HG03196 (cell line): ENCODE data around the gene NCAPD3.
A peak's percentile ranks its signal among the peaks of the same experiment; 100 is the strongest.

Experiments used
- ATAC-seq: cut with Tn5 transposase; IDR thresholded peaks from one replicate; pipeline ENCODE4 v1.9.1; 2021; ENCODE audit not compliant: unreplicated experiment

Gene NCAPD3

GRCh38 chr11:134252346-134253187 lies 28.8 kb upstream of the NCAPD3 start:
- peak; percentile 28 for ATAC-seq

GRCh38 chr11:134250675-134251074 lies 26.9 kb upstream of the NCAPD3 start:
- ATAC-seq: no peak

DNA sequence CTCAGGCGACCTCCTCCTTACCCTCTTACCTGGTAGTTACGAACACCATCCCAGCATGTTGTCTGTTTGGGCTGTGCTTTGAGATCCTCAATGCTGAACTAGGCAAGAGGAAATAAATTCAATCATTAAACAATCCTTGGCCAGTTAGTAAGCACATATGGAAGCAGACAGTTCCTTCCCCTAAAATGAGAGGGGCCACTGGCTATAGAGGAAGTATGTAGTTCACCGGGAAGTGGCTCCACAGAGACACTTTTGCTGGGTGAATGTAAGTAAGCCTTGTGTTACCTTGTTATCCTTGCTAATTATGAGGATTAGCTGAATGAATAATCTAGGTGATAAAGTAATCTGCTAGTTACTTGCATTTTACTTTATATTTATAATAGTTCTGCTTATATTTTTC lies 26.5 kb upstream of the NCAPD3 start:
- no peak for ATAC-seq

DNA sequence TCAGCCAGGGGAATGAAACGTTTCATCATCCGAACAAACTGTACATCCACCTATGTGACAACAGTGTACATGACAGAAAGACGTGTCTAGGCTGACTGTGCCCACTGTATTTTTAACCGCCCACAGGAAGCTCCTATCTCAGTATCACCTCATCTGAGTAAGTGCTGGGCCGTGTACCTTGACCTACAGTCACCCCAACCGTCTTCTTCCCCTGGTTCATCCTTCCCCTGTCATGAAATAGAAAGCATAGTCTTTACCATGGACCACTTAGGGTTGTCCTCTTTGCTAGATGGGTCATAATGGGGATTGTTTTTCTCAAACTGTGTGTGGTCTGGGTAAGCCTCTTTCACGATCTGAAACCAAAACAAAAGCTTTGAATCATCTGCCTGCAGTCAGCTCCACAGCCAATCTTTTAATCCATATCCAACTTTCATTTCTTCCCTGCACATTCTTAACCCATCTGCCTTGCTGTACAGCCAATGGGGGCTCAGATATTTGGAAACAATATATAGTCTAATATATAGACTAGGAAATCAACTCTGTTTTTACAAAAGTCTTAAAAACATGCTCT lies 25.2 kb upstream of the NCAPD3 start:
- ATAC-seq: no peak

GRCh38 chr11:134246678-134247077 lies 22.9 kb upstream of the NCAPD3 start:
- ATAC-seq: no peak

GRCh38 chr11:134246100-134246499 lies 22.3 kb upstream of the NCAPD3 start:
- ATAC-seq: no peak

DNA sequence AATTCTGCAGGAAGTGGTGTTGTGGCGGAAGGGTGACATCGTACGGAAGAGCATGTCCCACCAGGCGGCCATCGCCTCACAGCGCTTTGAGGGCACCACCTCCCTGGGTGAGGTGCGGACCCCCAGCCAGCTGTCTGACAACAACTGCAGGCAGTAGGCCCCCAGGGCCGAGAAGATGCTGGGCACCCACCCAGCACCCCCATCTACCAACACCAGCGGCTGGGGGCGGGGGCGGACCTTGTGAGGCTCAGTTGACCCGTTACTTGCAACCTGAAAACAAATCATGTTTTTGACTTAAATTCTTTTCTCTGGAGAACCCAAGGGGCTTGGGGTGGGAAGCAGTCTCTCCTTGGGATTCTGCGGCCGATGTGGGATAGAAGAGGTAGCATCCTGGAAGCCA lies 21.7 kb upstream of the NCAPD3 start:
- no peak for ATAC-seq

DNA sequence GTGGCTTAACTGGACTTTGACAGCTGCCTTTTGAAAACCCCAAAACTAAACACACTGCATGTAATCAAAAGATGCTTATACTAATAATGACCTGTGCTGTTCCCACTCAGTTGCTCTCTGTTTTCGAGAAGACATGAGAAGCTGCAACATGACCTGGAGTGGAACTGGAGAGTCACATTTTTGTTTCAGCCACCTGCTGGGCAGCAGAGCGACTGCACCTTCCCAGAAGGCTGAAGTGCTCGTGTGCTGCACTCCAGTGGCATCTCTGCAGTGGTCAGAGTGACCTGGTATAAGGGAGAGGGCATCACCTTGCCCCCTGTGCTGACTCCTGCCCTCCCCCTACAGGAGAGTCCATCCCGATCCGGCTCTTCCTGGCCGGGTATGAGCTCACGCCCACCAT lies 20.8 kb upstream of the NCAPD3 start:
- ATAC-seq: no peak

DNA sequence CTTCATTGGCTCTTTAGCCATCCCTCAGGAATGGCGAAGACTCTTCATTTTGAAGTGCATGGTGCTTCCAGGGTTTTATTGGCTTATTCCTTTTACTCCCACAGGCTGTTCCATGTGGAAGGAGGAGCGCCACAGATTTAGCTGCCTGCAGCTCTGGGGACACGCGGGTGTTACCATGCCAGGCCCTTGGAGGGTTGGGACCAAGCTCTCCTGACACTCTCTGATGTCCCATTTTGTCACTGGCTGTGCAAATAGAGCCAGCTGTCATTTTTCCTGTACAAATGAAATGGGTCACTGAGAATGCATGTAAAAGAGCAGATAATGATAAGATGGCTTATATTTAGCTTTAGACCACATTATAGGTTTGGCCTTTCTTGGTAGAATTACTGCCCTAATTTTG lies 20.1 kb upstream of the NCAPD3 start:
- no peak for ATAC-seq

DNA sequence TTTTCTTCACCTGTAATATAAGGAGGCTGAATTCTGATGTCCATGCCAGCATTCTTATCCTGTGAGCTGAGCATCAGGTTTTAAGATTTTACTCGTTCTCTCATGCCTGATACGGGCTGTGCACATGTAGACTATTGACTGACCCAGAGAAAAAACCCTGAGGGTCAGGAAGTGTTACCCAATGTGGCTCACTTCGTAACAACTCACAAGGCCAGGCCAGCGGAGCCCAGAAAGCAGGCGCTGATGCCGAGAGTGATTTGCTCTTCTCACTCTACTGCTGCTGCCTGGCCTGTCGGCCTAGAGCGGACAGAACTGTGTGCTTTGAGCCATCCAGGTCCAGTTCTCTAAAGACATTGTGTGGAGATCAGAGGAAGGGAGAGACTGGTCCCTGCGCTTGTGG lies 18.6 kb upstream of the NCAPD3 start:
- ATAC-seq: no peak

- ATAC-seq: no peak
These were observed 16.8 kb upstream of the NCAPD3 start for GRCh38 chr11:134240592-134240991.

- no peak for ATAC-seq
These were observed 15.2 kb upstream of the NCAPD3 start for GRCh38 chr11:134238956-134239355.

- ATAC-seq: no peak
These were observed 13.8 kb upstream of the NCAPD3 start for GRCh38 chr11:134237557-134237922.

GRCh38 chr11:134236834-134237556 lies 13.2 kb upstream of the NCAPD3 start:
- no peak for ATAC-seq

DNA sequence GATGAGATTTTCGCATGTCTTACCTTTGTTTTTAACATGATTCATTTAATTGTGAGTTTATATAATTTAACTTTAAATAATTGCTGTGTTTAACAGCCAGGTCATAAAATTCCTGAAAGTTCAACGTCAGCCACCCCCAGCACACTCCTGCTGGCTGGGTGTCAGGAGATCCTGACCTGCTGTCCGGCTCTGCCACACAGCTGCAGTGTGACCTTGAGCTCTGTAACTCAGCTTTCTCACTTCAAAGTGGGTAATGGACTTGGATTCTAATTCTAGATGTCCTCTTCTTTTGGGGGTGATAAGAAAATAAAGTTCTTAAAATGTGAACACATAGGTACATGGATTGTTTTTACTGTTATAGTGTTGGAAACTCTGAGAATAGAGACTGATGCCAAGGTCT lies 11.6 kb upstream of the NCAPD3 start:
- ATAC-seq: no peak

DNA sequence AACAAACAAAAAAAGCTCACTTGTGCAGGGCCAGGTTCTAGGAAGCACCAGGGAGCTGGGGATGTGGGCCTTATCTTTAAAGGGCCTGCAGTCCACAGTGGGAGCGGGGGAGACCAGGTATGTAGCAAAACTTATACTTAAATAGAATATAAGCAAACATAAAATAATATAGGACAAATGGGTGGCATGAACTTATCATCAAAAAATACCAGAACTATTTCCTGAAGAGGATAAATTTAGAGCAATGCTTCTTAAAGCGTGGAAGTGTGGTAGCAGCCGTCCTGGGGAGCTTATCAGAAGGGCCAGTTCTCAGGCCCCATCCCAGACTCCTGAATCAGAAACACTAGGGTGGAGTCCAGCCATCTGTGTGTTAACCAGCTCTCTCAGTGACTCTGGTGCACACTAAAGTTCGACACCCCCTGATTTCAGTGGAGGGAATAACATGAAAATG lies 10.0 kb upstream of the NCAPD3 start:
- ATAC-seq: no peak

DNA sequence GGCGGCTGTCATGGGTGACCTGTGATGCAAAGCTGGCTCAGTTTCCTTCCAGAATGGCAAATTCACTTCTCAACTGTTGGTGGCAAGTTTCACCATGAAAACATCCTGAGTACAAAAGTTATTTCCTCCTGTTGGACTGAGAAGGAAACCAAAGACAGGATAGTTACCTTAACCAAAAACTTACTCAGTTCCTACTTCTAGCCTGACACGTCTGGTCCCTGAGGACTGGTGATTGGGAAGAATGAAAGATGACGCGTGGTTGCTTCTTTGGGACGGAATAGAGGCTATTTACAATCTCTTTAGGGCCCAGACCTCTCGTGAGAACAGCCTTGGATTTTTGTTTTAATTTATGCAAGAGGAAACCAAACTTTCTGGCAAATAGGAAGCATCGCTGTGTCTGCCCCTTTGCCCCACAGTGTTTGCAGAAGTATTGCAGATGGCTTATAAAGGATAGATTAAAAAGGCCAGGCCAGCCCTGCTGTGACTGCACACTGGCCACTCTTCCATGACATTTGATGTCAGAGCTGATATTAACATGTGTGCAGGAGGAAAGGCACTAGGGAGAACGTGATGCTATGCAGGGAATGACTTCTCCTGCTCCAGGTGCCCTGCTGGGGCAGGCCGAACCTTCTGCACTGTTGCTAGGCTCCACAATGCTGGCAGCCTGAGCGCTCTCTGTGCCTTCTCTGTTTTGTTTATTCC lies 8.3 kb upstream of the NCAPD3 start:
- ATAC-seq: peak; percentile 27

DNA sequence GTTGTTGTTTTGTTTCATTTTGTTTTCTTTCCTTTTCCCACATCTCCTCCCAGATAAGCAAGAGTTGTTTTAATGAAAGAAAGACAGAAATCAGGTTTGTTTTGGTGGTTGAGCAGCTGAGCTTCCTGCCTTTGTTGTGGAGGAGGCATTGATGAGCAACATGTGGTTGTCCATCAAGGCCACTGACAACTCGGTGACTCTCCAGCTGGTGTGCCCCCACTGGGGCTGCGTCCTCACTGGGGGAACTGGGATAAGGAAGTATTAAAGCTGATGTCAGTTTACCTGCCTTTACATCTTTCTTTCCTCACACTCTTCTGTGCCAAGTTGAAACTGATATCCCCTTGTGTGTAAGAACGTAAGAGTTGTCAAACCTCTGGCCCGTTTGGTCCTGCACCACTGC lies 6.6 kb upstream of the NCAPD3 start:
- no peak for ATAC-seq

- ATAC-seq: no peak
These were observed 5.5 kb upstream of the NCAPD3 start for GRCh38 chr11:134229126-134229790.

DNA sequence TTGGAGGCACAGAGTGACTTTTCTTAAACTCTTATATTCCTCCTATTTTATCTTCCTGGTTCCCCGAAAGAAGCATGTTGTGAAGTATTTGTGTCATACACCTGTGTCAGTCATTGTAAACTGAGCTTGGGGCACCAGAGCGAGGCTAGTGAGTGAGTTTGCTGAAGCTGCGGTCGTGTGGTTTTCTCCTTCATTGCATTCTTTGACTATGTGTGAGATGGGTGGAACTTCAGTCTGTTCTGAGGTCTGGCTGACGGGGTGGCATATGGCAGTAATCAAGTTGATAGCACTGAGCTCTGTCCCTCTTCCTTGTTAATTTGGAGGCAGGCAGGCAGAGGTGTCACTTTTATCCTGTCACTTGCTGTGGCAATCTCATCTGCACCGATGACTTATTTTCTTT lies 4.9 kb upstream of the NCAPD3 start:
- ATAC-seq: peak; percentile 55

DNA sequence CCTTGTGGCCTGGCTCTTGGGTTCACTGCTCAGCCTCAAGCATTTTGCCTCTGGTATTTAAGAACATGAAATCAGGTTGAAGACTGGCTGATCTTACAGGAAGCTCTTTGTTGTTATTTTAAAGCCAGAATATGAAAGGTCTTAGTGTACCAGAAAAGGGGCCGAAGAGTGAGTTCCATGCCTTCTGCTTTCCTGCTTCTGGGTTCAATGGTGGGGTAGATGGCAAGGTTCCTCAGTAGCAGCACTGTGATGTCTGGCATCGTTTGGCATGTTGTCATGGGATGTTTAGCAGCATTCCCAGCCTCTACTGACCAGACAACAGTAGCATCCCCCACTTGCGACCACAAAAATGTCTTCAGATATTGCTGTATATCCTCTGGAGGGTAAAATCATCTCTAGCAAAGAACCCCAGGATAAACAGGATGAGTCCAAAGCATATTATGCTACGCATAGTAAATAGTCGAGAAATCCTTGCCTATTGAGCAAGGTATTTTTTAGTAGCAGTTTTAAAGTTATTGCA lies 3.1 kb upstream of the NCAPD3 start:
- ATAC-seq: no peak
